Ovary (tissue), 3 donors: ENCODE results near the gene PPP6R3.

Experiments
- CTCF ChIP-seq, 3 donors: fragments of 450-650 bp in 2 of 3; fragments of 200-600 bp in 1 of 3; IDR thresholded peaks; one replicate each; pipeline versions ENCODE4 v1.5.1 to v1.8.0; 2016 to 2022; ENCODE audit warnings: antibody characterized with exemption in 3 of 3, mild to moderate bottlenecking in 1 of 3
- POLR2A ChIP-seq: fragments of 450-650 bp; IDR thresholded peaks from one replicate; pipeline ENCODE4 v1.6.1; 2017; ENCODE audit warnings: antibody characterized with exemption, mild to moderate bottlenecking, moderate library complexity
- donor health status: DM: no; HTN: no; CAD: no.

- TF ChIP-seq POLR2A (no peak), CTCF (IDR thresholded peaks at IDR 0.05) (no peak)
These were observed 14.4 kb upstream of the PPP6R3 start for GRCh38 chr11:68446046-68446725.
